K562 (cell line): ENCODE results near the gene ITPRIPL1. TPM values are rescaled to one million over a fixed set of nuclear protein-coding genes. Genes with fewer than 3 reads are reported as not detected.

ENCODE experiments used
- CCNT2 ChIP-seq: IDR thresholded peaks from 2 replicates; pipeline ENCODE4 v1.6.1; 2011; ENCODE audit warnings: borderline replicate concordance, low read depth, mild to moderate bottlenecking, moderate library complexity, mixed read lengths, low read length; ENCODE audit not compliant: insufficient read length; ENCODE audit errors: extremely low read depth
- CREB3 ChIP-seq: fragments of 450-650 bp; conservative IDR thresholded peaks from 2 replicates; pipeline ENCODE4 v1.6.1; 2016; ENCODE audit warnings: missing genetic modification characterization, low read depth, mild to moderate bottlenecking, missing compliant biosample characterization, moderate library complexity
- E2F3 ChIP-seq: fragments of 250-450 bp; sonication (Bioruptor Pico); IDR thresholded peaks from 2 replicates; pipeline ENCODE4 v1.4.0; 2020; ENCODE audit warnings: mild to moderate bottlenecking
- GTF2E2 ChIP-seq: fragments of 200-800 bp; sonication (Bioruptor generic); IDR thresholded peaks from 2 replicates; pipeline ENCODE4 v1.6.1; 2016; ENCODE audit warnings: missing genetic modification characterization, missing compliant biosample characterization
- PYGO2 ChIP-seq: fragments of 450-650 bp; IDR thresholded peaks from 2 replicates; pipeline ENCODE4 v1.6.1; 2016; ENCODE audit warnings: mild to moderate bottlenecking, missing genetic modification characterization, moderate library complexity, missing compliant biosample characterization
- RBM25 ChIP-seq: fragments of 200-400 bp; formaldehyde crosslinking; IDR thresholded peaks from 2 replicates; pipeline ENCODE4 v1.6.1; 2018; ENCODE audit warnings: low read length, low read depth, moderate library complexity; ENCODE audit not compliant: severe bottlenecking
- RHOXF2B ChIP-seq: fragments of 250-450 bp; sonication (Bioruptor Pico); conservative IDR thresholded peaks from 2 replicates; pipeline ENCODE4 v1.5.1; 2021
- YY1 ChIP-seq, 3 experiments: IDR thresholded peaks; 2 replicates each; pipeline ENCODE4 v1.6.1; 2011; ENCODE audit warnings: low read length in 2 of 3, mild to moderate bottlenecking in 2 of 3, moderate library complexity in 2 of 3, borderline replicate concordance in 1 of 3, control low read depth in 1 of 3, low read depth in 1 of 3; ENCODE audit not compliant: insufficient read depth in 3 of 3, insufficient replicate concordance in 2 of 3, control insufficient read depth in 1 of 3, insufficient read length in 1 of 3; ENCODE audit errors: extremely low read depth in 1 of 3
- ZNF140 ChIP-seq: fragments of 250-450 bp; sonication (Bioruptor Pico); IDR thresholded peaks from 2 replicates; pipeline ENCODE4 v1.8.0; 2021; ENCODE audit warnings: moderate library complexity, mild to moderate bottlenecking, inconsistent platforms
- ZNF77 ChIP-seq: fragments of 250-450 bp; sonication (Bioruptor Pico); IDR thresholded peaks from 2 replicates; pipeline ENCODE4 v1.5.0; 2020
- ZNF778 ChIP-seq: fragments of 450-650 bp; formaldehyde crosslinking; IDR thresholded peaks from 2 replicates; pipeline ENCODE4 v1.4.0; 2020; ENCODE audit warnings: mild to moderate bottlenecking, moderate library complexity
- polyA plus RNA-seq, 8 experiments: library from polyadenylated mRNA; depleted of rRNA in 4 of 8; stranded (reverse) in 5 of 8; unstranded in 3 of 8; fragments of >200 nt; fragmentation: Nextera tagmentation in 2 of 8; fragmentation: Illumina TruSeq in 1 of 8; extraction: Ambion mirVana in 2 of 8; extraction: Trizol in 1 of 8; gene quantifications; 2 replicates each; pipeline versions ENCODE4 v1.2.1 to v1.2.3, GENCODE V29; 2011 to 2014; ENCODE audit warnings: inconsistent platforms in 1 of 8, missing spikeins in 1 of 8
- total RNA-seq, 7 experiments: library from RNA; depleted of rRNA in 6 of 7; stranded (reverse); fragments of >200 nt in 6 of 7; fragmentation: Illumina TruSeq in 2 of 7; extraction: Trizol in 2 of 7; gene quantifications; 2 replicates each; pipeline versions ENCODE4 v1.2.1 to v1.2.3, GENCODE V29; 2011 to 2021; ENCODE audit warnings: low replicate concordance in 1 of 7

ITPRIPL1 gene
- total and polyA plus RNA-seq, 9 of the 15 experiments (the other 6 are each of a cell fraction or from before 2014, with no cell fraction given) = 0.99 to 9.0 (median 6.4) TPM

- no peak for TF ChIP-seq RBM25
- TF ChIP-seq ZNF140 (CRISPR knock-in tag) = no peak
- no peak for TF ChIP-seq PYGO2
- TF ChIP-seq YY1 (IDR thresholded peaks at IDR 0.05; ENCODE audit: borderline replicate concordance in 1 of 3, control insufficient read depth in 1 of 3, extremely low read depth in 1 of 3, insufficient read depth in 3 of 3, insufficient read length in 1 of 3, insufficient replicate concordance in 2 of 3, low read depth in 1 of 3, low read length in 2 of 3) = no peak
- TF ChIP-seq E2F3 (CRISPR knock-in tag) = no peak
- TF ChIP-seq CCNT2 = no peak
- no peak for TF ChIP-seq CREB3 (tag)
- TF ChIP-seq RHOXF2B (CRISPR knock-in tag) = no peak
- no peak for TF ChIP-seq ZNF778 (CRISPR knock-in tag)
- no peak for TF ChIP-seq GTF2E2 (tag)
- TF ChIP-seq ZNF77 (CRISPR knock-in tag) = no peak
Measured at GRCh38 chr2:96315005-96315399, 10.1 kb upstream of the ITPRIPL1 start (continued).
